HG03439 (cell line): Measurements from ENCODE around the gene S100A8.

Experiments
- ATAC-seq: cut with Tn5 transposase; IDR thresholded peaks from one replicate; pipeline ENCODE4 v1.9.1; 2021; ENCODE audit warnings: mild to moderate bottlenecking, moderate library complexity; ENCODE audit not compliant: unreplicated experiment

Gene S100A8

DNA sequence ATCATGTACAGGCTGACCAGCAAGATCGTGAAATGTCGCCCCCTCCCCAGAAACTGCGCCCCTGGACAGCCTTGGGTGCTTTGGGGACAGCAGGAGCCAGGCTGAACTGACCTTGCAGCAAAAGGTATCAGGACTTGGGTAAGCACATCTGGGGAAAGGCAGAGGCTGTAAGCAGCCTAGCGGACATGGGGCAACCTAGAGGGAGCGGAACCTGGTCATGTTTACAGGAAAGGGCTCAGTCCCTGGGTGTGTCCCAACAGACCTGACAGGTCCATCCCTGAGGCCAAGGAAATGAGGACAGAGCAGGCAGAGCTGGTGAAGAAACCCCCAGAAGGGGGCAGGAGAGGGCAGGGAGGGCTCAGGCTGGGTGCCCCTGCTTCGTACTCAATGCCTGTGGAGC is 3.1 kb upstream of the S100A8 start:
- ATAC-seq: no peak

DNA sequence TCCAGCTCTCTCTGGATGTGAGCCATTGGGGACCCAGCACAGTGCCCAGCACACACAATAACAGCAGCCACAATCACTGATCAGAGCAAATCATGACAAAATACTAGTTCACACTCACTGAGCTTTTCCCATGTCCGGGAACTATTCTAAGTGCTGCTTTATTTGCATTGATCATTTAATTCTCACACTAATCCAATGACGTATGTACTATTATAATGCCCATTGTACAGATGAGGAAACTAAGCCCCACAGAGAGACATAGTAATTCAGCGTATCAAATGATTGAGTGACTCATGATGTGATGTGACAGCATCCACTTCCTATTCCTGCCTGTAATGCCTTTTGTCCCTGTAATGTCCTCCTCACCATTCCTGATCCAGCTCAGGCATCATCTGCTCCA is 1.9 kb upstream of the S100A8 start:
- no peak for ATAC-seq

DNA sequence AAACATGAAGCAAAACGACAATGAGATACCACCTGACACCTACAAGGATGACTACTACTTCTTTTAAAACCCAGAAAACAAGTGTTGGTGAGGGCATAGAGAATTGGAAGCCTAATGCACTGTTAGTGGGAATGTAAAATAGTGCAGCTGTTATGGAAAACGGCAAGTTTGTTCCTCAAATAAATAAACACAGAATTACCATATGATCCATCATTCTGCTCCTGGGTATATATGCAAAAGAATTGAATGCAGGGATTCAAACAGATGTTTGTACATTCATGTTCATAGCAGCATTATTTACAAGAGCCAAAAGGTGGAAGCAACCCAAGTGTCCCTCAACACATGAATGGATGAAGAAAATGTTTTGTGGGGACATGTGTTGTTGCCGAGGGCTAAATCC is 1.4 kb upstream of the S100A8 start:
- no peak for ATAC-seq

DNA sequence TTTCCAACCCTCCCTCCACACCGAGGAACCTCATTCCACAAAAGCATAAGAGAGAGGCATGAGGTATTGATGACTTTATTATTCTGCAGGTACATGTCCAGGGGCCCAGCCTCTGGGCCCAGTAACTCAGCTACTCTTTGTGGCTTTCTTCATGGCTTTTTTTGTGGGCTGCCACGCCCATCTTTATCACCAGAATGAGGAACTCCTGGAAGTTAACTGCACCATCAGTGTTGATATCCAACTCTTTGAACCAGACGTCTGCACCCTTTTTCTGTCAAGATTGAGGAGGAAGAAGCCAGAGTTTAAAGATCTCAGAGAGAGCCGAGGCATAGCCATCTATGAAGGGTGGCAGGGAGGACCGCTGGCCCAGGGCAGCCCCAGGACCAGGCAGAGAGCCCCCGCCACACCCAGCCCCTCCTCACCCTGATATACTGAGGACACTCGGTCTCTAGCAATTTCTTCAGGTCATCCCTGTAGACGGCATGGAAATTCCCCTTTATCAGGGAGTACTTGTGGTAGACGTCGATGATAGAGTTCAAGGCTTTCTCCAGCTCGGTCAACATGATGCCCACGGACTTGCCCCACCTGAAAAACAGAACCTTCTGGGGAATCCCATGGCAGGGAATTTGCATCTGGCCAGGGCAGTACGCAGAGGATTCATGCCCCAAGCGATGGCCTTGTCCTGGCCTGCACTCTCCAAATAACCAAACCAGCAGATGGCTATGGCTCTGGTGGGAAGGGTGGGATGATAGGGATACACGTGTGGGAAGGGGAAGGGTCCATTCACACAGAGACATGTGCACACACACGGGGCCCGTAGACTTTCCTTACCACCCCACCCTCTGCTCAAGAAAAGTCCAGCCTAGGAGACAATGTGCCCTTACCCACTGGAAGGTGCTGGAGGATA is 647 bp downstream of the S100A8 start:
- ATAC-seq: no peak

DNA sequence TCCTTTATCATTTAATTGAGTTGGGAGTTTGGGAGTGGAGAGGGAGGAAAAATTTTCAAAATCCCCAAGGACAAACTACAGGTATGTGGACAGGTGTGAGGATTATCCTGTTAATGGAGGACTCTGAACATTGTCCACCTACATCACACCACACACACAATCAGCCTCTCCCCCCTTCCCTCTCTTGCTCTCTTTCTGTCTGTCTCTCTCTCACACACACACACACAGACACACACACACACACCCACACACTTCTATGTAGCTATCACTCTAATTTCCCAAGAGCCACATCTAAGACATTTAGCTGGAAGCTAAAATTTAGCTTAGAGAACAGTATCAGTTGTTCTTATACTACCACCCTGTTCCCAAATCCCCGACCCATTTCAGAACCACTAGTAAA is 1.5 kb downstream of the S100A8 start:
- no peak for ATAC-seq

DNA sequence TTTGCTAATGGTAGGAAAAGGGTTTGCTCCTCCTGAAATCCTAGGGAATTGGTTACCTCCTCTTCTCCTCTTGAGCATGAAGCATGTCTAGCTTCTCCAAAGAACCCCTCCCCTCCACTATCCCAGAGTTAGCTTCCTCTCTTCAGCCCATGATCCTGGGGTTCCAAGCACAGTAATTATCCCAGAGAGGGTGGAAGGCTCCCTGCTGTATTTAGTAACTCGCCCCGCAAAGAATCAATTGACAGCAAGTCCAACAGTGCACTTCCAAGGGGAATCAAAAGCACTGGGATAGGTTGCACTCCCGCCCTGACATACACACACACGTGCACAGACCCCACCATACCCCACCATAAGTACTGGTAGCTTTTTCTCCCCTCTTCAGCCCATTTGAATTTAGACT is 3.1 kb downstream of the S100A8 start:
- ATAC-seq: no peak

DNA sequence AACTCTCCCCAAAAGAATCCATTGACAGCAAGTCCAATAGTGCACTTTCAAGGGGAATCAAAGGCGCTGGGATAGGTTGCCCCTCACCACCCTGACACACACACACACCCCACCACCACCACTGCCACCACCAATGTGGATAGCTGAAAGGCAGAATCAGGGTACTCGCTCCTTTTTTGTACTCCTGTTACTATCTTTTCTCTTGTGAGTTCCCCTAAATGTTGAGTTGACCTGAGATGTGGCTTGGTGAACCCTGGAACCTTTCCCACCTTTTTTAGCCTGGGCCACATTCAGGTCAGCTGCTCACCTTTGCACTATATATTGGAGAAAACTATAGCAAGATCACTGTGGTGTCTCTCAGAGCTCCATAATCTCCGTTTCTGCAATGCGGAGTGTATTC is 3.9 kb downstream of the S100A8 start:
- ATAC-seq: no peak

DNA sequence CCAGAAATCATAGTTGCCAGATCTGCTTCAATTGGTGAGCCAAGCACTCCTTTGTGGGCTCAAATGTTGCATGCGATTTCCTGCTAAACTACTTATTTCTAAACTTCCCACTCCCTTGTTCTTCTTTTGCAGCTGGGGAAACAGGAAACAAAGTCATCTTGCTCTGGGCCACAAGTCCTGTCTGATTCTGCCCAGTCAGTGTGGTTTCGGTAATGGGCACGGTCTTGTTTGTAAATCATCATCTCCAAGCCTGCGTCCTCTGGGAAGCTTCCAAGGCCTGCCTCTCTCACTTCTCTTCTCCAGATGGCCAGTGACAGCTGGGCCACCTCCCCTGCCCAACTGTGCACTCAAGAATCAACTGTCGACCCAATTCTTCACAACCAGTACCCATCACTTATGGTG is 4.4 kb downstream of the S100A8 start:
- no peak for ATAC-seq

DNA sequence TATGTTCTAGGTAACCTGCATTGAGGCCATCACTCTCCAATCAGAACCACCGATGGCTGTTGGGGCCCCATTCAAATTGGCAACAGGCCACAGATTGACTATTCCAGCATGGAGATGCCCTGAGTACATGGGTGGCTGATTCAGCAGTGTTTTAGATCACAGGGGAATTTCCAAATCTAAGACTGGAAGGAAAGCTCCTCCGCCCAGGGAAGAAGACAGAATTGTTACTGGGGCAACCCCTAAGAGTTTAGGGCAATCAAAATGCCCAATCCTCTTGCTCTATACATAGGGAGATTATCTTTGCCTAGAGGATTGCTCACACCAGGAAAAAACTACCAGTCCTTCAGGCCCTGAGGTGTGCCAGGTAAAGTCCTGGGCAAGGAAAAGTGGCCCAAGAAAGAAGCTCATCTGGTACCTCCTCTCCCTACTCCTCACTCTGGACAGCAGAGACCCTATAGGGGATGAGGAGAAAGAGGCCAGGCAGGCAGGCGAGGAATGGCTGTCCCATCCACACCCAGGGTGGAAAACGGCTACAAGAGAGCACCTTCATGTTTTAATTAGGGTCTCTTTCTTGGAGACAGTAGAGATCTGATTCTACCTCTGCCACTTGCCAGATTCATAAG is 5.8 kb downstream of the S100A8 start:
- no peak for ATAC-seq

DNA sequence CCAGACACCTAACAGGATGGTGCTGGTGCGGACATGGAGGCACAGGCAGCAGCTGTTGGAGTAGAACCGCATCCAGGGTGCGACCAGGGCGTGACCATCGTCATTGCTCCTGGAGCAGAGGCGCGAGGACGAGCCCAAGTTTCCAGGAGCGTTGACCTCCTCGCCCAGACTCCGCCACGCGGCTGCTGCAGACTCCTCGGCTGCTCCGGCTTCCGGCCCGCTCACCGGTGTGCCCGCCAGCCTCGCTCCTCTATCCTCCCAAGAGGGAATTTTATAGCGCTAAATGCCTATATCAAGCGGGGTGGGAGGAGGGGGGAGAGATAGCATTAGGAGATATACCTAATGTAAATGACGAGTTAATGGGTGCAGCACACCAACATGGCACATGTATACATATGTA is 10.2 kb downstream of the S100A8 start:
- ATAC-seq: no peak

DNA sequence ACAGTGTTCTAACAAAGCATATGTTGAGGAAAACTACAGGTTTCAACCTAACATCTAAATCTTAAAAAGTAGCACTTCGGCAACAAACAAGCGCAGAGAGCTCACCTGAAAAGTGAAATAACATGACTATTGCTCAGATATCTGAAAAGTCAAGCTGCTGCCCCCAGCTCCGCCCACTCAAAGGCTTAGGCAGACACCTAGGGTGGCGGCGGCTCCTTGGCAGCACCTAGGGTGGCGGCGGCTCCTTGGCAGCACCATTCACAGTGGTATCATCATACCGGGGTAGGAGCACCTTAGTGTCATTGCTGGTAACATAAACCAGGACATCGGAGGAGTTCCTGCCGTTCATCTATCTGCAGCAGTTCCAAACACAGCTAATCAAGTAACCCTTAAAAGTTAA is 11.3 kb downstream of the S100A8 start:
- ATAC-seq: no peak

DNA sequence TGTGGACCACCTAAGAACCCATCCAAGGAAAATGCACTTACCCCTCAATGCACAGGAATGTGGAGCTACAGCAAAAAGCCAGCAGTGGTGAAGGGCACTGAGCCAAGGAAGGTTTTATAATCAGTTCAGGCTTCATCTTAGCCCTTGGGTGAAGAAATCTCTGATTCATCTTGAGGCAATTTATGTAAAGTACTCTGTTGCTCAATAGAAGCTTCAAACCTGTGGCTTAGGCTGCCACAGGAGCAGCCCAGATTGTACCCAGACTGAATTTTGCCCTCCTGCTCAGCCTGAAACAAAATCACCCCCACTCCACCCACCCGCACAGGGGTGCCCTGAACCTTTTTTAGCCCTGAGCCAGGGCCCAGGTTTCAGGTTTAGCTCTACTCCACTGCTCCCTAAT is 15.4 kb downstream of the S100A8 start, which contains the start of gene S100A12:
Gene S100A12 (minus strand): TSS at position 111 of the 400 bp plus-strand sequence. CDS start 1,029 bp downstream, outside the sequence.
- ATAC-seq: no peak

DNA sequence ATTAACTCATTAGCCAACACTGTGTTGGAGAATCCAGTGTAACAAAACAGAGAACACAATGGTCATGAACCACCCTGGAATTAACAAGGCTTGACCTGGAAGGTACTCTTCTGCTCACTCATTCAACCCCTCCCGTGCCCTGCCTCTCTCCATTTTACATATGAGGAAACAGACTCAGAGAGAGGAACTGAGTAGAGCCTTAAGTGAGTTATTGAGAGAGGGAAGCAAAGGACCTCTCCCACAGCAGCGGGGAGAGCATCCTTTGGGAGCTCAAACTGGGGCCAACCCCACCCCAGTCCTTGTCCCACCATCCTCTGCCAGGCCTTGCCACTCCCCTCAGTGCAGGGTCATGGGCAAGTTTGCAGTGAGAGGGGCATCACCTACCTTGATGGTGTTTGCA is 16.8 kb downstream of the S100A8 start:
- ATAC-seq: no peak

DNA sequence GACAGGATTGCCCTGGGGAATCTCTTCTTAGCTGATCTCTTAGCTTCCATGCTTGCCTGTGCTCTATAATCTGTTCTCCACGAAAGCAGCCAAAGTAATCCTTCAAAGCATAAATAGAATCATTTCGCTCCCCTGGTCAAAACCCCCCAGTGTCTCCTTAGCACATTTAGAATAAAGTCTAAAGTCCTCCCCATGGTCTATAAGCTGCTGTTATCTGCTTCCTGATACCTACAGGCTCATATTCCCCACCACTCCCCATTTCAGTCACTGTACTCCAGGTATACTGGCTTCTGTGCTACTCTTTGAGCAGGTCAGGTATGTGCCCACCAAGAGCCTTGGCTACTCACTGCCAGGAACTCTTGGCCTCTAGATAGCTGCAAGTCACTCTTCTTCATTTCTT is 18.3 kb downstream of the S100A8 start:
- no peak for ATAC-seq

DNA sequence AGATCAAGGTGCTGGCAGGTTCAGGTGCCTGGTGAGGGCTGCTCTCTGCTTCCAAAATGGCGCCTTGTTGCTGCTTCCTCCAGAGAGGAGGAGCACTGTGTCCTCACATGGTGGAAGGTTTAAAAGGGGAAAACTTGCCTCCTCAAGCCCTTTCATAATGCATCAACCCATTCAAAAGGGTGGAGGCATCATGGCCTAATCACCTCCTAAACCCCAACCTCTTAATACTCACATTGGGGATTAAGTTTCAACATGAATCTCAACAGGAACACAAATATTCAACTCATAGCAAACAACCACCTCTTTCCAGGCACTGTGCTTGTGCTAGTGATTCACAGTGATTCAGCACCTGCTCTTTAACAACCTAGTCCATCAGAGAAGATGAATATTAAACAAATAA is 19.6 kb downstream of the S100A8 start:
- ATAC-seq: no peak

DNA sequence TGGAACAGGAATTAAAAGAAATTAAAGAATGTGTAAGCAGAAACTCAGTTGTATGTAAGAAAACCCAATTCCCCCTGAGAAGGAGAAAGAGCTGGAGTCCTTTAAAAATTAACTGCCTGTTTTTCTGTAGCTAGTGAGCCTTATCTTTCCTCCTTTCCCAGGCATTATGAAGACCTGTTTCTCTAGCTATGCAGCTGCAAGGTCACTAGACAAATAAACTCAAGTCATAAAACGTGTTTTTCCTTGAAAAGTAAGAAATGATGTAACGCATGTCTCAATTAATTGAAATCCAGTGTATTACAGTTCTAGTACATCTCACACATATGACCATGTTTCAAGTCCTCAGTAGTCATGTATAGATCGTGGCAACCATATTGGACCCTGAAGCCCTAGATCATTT is 20.7 kb downstream of the S100A8 start:
- no peak for ATAC-seq

DNA sequence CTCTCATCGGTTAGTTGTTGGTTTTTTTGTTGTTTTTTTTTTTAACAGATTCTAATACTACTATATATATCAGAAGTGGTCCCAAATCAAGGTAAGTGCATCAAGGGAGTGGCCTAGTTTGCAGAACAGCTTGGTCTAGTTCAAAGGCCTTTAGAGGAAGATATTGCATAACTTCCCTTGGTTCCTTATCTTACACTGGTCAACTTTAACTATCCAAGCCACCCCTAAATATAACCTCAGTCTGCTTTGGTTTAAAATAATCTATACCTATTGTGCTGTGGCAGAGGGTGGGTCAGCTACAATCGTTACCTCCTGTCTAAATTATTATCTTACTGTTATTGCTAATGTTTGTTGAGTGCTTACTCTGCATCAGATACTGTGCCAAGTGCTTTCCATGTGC is 22.4 kb downstream of the S100A8 start:
- ATAC-seq: no peak

DNA sequence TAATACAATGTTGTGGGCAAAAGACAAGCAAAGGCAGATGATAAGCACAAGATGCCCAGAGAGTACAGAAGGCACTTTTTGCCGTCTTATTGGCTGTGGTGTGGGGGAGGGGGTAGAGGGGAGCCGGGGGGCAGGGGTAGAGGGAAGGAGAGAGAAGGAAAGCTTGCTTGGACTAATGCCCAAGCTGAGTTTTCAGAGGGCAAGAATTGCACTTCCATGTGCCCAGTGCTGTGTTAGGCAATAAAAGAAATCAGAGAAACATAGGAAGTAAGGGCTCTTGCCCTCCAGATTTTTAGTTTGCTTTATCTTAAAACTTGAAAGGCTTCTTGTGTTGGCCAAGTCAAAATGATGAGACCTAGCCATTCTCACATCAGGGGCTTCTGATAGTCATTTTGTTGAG is 23.8 kb downstream of the S100A8 start:
- ATAC-seq: no peak

DNA sequence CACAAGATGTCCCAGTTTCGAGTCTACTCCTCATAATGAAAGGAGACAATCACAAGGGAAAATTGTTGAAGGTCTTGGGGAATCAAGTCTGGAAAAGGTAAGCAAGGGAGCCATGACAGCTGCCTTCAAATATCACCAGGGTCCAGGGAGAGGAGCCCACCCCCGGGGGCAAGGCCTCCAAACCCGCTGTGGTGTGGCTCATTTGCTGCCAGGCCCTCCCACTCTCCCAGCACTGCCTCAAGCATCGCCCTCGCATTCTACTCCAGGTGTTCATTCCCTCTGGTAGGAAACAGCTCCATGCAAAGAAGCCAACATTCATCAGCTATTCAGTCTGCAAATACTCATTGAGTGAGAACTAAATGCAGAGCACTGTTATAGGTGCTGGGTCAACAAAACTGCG is 24.6 kb downstream of the S100A8 start:
- ATAC-seq: no peak

DNA sequence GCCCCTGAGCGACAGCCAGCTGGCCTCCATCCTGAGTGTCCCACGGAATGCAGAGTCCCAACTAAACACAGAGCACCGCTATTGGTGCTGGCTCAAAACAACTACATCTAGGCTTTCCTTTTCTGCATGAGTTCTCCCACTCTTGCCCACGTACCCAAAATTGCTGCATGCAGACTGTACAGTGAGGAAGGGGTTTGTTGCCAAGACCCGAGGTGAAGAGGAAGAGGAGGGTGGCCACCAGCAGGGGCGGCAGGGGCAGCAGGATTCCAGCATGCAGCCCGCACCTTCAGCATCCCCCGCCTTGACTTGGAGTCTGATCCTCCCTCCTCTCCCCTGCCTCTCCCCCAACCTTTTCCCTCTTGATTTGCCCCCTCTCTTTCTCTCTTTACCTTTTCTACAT is 25.2 kb downstream of the S100A8 start:
- ATAC-seq: no peak

DNA sequence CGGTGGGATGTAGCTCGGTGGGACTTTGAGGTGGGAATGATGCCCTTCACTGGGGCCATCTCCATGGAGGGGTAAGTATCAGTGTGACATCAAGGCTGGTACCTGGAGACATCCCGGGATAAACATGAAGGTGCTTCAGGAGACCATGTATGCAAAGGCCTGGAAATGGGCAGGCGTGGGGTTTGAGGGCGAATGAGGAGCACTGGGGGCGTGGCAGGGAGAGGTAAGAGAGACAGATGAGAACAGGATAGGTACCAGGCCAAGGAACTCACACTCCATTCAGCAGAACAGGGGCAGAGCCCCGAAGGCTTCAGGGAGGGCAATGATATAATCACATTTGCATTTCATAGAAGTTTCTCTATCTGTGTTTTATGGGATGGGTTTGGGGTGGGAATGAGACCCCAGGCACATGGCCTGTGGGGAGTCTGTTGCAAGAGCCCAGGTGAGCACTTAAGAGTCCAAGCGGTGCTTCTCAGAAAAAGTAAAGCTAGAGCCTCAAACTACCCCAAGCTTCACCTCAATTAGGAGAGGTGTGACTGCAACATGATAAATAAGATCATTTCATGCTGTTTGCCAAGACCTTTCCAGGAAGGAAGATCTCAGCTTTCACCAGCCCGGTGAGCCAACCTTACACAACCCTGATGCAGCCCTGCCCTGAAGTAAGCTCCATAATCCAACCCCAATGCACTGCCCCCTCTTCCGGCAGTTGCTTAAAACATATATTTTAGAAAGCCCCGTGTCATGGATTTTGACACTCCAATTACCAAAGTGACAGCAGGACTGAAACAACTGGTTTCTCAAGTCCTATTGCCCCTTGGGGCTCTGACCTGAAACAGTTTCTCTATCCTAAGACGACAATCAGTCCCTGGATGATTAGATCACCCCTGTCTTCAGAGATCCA is 25.9 kb downstream of the S100A8 start:
- no peak for ATAC-seq
